SU-DHL-6 (cell line): ENCODE data around the gene LRFN2.

ENCODE experiments used
- H2AFZ ChIP-seq: fragments of 200-600 bp; sonication (generic); 2 replicates; pipeline ENCODE4 v1.6.1; 2014; ENCODE audit warnings: low read depth, mild to moderate bottlenecking, moderate library complexity, mixed read lengths, antibody characterized with exemption, low read length; ENCODE audit not compliant: severe bottlenecking
- H3F3A ChIP-seq: fragments of 200-600 bp; shearing (Covaris generic); 2 replicates; pipeline ENCODE4 v1.6.0; 2016; ENCODE audit warnings: antibody characterized with exemption, mild to moderate bottlenecking; ENCODE audit not compliant: insufficient read depth
- H3K27ac ChIP-seq: fragments of 200-600 bp; sonication (generic); 2 replicates; pipeline ENCODE4 v1.5.1; 2016; ENCODE audit warnings: low read depth, mild to moderate bottlenecking, low read length, moderate library complexity, mixed read lengths
- H3K27me3 ChIP-seq: fragments of 200-600 bp; sonication (generic), shearing (Covaris generic); 2 replicates; pipeline ENCODE4 v1.6.0; 2014; ENCODE audit warnings: mild to moderate bottlenecking, low read length
- H3K36me3 ChIP-seq: fragments of 200-600 bp; sonication (generic); 2 replicates; pipeline ENCODE4 v1.6.1; 2014; ENCODE audit warnings: mild to moderate bottlenecking, low read length, mixed read lengths
- H3K4me2 ChIP-seq: fragments of 300-600, 200-600 bp; shearing (Covaris generic), sonication (generic); 2 replicates; pipeline ENCODE4 v1.6.0; 2014; ENCODE audit warnings: low read length, low read depth, mild to moderate bottlenecking; ENCODE audit not compliant: poor library complexity, severe bottlenecking
- H3K4me3 ChIP-seq: fragments of 200-600 bp; sonication (generic); 2 replicates; pipeline ENCODE4 v1.5.1; 2014; ENCODE audit warnings: antibody characterized with exemption, low read length, mild to moderate bottlenecking, mixed read lengths; ENCODE audit not compliant: insufficient read depth, poor library complexity, severe bottlenecking
- H3K79me2 ChIP-seq: fragments of 200-600 bp; sonication (generic); 2 replicates; pipeline ENCODE4 v1.6.1; 2014; ENCODE audit warnings: mild to moderate bottlenecking, low read length, moderate library complexity; ENCODE audit not compliant: insufficient read depth
- H3K9ac ChIP-seq: fragments of 200-600 bp; sonication (generic); 2 replicates; pipeline ENCODE4 v1.7.0; 2014; ENCODE audit warnings: mild to moderate bottlenecking, low read length
- H3K9me2 ChIP-seq: fragments of 200-600 bp; sonication (generic); replicated peaks from 2 replicates; pipeline ENCODE4 v1.6.1; 2014; ENCODE audit warnings: low read length; ENCODE audit not compliant: insufficient read depth
- H3K9me3 ChIP-seq: fragments of 200-600 bp; sonication (generic); 2 replicates; pipeline ENCODE4 v1.6.1; 2014; ENCODE audit warnings: low read length, mixed read lengths; ENCODE audit not compliant: insufficient read depth
- H4K20me1 ChIP-seq: fragments of 200-600 bp; sonication (generic); 2 replicates; pipeline ENCODE4 v1.6.1; 2014; ENCODE audit warnings: low read depth, mild to moderate bottlenecking, antibody characterized with exemption, low read length, moderate library complexity, mixed read lengths
- EZH2phosphoT487 ChIP-seq: fragments of 200-600 bp; sonication (generic), shearing (Covaris generic); conservative IDR thresholded peaks from 2 replicates; pipeline ENCODE4 v1.6.1; 2018; ENCODE audit warnings: mild to moderate bottlenecking, antibody characterized with exemption, low read length, moderate library complexity, mixed read lengths
- TF ChIP-seq, protein P1 (sequence below): fragments of 200-600 bp; sonication (generic); IDR thresholded peaks from one replicate; pipeline ENCODE4 v1.5.1; 2017; ENCODE audit warnings: antibody characterized with exemption, mild to moderate bottlenecking, low read length, moderate library complexity; ENCODE audit not compliant: insufficient read depth, poor library complexity, severe bottlenecking

The LRFN2 gene

DNA sequence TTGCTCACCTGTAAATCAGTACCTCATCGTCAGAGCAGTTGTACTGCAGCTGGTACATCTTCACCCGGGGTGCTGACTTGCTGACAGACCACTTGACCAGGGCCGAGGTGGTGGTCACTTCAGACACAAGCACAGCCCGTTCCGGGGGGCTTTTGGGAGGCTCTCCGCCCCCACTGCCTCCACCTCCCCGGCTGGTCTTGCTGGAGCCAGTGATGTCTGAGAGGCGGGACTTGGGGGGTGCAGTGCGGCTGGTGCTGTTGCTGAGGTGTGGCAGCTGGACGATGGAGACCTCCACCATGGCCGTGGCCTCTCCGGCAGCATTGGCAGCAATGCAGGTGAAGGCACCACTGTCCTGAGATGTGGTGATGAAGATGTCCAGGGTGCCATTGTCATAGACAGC lies 155.5 kb downstream of the LRFN2 start:
- TF ChIP-seq, protein P1, sequence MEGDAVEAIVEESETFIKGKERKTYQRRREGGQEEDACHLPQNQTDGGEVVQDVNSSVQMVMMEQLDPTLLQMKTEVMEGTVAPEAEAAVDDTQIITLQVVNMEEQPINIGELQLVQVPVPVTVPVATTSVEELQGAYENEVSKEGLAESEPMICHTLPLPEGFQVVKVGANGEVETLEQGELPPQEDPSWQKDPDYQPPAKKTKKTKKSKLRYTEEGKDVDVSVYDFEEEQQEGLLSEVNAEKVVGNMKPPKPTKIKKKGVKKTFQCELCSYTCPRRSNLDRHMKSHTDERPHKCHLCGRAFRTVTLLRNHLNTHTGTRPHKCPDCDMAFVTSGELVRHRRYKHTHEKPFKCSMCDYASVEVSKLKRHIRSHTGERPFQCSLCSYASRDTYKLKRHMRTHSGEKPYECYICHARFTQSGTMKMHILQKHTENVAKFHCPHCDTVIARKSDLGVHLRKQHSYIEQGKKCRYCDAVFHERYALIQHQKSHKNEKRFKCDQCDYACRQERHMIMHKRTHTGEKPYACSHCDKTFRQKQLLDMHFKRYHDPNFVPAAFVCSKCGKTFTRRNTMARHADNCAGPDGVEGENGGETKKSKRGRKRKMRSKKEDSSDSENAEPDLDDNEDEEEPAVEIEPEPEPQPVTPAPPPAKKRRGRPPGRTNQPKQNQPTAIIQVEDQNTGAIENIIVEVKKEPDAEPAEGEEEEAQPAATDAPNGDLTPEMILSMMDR, result no peak
- no peak for TF ChIP-seq EZH2phosphoT487

DNA sequence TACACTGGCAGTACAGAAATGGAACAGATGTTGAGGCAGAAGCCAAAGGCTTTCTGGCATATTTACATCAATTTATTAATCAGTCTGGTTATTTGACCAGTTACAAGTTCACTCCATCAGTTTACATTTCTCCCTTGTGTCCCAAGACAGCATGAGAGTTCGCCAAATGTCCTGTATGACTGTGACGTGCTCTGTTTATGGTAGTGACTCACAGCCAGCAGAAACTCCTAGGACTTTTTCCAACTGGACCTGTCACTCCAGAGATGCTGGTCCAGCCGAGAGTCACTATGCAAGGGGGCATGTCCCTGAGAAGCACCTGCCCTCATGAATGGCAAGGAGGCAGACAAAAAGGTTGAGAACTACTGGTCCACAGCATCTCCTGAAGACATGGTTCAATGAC lies 160.0 kb downstream of the LRFN2 start:
- Histone ChIP-seq H2AFZ (no peak overlapping the region), H3K4me3 (no peak overlapping the region), H3K9me3 (no peaks in the 10 kb centered on the region), H4K20me1 (no peaks in the 10 kb centered on the region), H3K4me2 (no peak overlapping the region), H3K9me2 (no peaks in the 10 kb centered on the region), H3F3A (no peaks in the 10 kb centered on the region), H3K36me3 (no peaks in the 10 kb centered on the region), H3K9ac (no peak overlapping the region), H3K27ac (no peak overlapping the region), H3K27me3 (no peaks in the 10 kb centered on the region), H3K79me2 (no peaks in the 10 kb centered on the region)
- TF ChIP-seq EZH2phosphoT487, result no peak
- TF ChIP-seq, protein P1, result no peak

More for the DNA sequence above, 155.5 kb downstream of the LRFN2 start:
- H3K9me3 ChIP-seq, result no peaks in the 10 kb centered on the region
- no peaks in the 10 kb centered on the region for H4K20me1 ChIP-seq
- no peaks in the 10 kb centered on the region for H3K79me2 ChIP-seq
- no peak overlapping the region for H3K27ac ChIP-seq
- no peaks in the 10 kb centered on the region; the same call in 1 of the 2 replicates for H3K27me3 ChIP-seq
- H3K36me3 ChIP-seq, result no peaks in the 10 kb centered on the region
- no peak overlapping the region for H3K9ac ChIP-seq
- no peaks in the 10 kb centered on the region for H3K9me2 ChIP-seq
- no peak overlapping the region for H3K4me3 ChIP-seq
- no peak overlapping the region for H2AFZ ChIP-seq
- no peak overlapping the region for H3K4me2 ChIP-seq
- H3F3A ChIP-seq, result no peaks in the 10 kb centered on the region

DNA sequence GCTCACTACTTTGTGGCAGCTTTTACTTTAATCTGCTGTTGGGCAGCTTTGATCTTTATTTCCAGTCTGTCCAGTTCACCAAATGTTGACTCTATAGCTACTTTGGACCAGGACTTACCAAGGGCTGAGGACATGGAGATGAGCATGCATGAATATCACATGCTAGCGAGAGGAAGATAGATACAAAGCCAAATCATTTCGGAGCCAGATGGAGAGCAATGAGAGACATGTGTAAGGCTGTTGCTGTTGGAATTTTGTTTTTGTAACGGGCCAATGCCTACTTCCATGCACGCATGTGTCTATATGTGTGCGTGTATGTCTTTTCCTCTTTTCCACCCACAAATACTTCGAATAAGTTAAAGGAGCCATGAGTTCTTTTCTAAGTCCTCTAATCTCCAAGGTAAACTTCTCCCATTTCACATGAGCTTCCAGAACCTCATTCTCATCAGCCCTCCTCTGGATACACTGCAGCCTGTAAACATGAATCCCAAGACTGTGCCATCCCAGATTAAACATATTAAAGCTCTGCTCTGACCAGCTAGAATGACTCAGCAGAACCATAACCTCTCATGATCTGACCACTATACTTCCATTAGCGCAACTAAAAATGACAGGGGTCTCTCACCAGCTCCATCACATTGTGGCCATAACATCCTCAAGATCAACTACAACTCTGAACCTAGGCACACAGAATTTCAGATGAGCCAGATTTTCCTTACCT lies 160.7 kb downstream of the LRFN2 start:
- Histone ChIP-seq H3K4me3 (no peak overlapping the region), H3K27me3 (no peaks in the 10 kb centered on the region), H3K27ac (no peak overlapping the region), H3K9ac (no peak overlapping the region), H3K79me2 (no peaks in the 10 kb centered on the region), H3K4me2 (no peak overlapping the region), H3K36me3 (no peaks in the 10 kb centered on the region), H3K9me2 (no peaks in the 10 kb centered on the region), H4K20me1 (no peaks in the 10 kb centered on the region), H2AFZ (no peak overlapping the region), H3F3A (no peaks in the 10 kb centered on the region), H3K9me3 (no peaks in the 10 kb centered on the region)
- TF ChIP-seq EZH2phosphoT487, result no peak
- TF ChIP-seq, protein P1, result no peak
